ENCODE measurements around the gene KLHL25. TPM values are rescaled to one million over a fixed set of nuclear protein-coding genes. Genes with fewer than 3 reads are reported as not detected.
"Not testable (repeated sequence)": the region's sequence is repeated elsewhere in the genome, so short reads cannot be mapped to it uniquely, and the experiment has no call there.

The KLHL25 gene
- total RNA-seq, 1 donor from 2014 or later = 12.3 TPM

DNA sequence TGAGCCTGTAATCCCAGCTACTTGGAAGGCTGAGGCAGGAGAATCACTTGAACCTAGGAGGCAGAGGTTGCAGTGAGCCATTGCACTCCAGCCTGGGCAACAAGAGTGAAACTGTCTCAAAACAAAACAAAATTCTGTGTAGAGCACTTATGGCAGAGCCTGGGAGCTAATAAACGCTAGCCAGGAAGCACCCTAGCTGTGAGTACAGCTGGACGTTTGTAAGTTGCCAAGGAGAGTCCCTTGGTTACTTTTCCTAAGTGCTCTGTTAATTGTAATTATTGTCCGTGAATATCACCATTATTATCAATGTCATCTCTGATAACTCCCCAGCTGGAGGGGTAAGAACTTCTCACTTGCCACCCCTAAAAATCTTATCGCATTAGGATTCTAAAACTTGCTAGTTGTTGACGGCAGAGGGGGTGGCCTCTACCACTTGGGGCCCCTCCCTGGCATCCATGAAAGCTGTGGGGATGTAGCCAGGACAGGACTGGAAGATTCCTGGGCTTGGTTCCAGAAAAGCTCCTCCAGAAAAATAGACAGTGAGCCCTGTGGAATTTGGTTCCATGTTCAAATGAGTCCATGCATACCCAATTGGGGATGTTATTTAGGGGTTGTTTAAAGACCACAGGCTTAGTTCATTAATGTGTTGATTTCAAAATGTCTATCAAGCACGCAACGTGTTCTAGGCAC lies 9.9 kb upstream of the KLHL25 start:
- no peak for DNase-seq (ENCODE audit: low spot score)

DNA sequence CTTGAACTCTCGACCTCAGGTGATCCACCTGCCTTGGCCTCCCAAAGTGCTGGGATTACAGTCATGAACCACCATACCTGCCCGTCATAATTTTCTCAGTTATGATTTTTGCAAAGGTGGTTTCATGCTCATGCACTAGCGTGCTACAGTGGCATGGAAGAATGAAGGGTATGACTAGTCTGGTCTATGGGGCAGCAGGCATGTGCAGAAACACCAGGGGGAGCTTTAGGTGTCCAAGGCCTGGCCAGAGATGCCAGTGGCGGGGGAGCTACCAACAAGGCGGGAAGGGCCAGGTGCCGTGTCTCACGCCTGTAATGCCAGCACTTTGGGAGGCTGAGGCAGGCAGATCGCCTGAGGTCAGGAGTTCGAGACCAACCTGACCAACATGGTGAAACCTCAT lies 7.9 kb upstream of the KLHL25 start:
- not testable (repeated sequence) for DNase-seq (ENCODE audit: low spot score)

DNA sequence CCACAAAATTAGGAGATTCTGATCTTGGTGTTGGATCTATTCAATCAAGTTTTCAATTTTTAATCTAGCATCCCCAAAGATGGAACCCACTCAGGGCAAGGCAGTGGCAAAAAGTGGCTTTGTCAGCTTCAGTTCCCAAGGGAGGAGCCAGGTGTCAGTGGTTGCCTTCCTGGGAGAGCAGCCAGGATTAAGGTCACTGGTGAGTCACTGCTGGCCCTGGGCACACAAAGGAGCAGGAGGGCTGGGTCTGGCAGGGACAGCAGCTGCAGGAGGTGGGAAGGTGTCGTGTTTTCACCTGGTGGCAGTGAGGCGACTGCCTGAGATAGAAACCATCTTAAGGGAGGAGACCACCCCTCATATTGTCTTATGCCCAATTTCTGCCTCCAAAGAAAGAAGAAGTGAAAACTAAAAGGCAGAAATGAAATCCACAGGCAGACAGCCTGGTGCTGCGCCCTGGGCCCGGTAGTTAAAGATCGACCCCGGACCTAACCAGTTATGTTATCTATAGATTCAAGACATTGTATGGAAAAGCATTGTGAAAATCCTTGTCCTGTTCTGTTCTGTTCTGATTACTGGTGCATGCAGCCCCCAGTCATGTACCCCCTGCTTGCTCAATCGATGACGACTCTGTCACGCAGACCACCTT lies 5.9 kb upstream of the KLHL25 start:
- DNase-seq (ENCODE audit: low spot score) = peak; percentile 66

DNA sequence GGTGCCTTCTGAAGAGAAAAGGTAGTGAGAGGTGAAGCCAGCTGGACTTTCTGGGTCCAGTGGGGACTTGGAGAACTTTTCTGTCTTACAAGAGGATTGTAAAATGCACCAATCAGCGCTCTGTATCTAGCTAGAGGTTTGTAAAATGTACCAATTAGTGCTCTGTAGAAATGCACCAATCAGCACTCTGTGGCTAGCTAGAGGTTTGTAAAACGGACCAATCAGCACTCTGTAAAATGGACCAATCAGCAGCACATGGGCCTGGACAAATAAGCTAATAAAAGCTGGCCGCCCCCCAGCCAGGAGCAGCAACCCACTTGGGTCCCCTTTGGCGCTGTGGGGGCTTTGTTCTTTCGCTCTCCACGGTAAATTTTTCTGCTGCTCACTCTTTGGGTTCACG lies 1.6 kb upstream of the KLHL25 start:
- DNase-seq (ENCODE audit: low spot score) = not testable (repeated sequence)

DNA sequence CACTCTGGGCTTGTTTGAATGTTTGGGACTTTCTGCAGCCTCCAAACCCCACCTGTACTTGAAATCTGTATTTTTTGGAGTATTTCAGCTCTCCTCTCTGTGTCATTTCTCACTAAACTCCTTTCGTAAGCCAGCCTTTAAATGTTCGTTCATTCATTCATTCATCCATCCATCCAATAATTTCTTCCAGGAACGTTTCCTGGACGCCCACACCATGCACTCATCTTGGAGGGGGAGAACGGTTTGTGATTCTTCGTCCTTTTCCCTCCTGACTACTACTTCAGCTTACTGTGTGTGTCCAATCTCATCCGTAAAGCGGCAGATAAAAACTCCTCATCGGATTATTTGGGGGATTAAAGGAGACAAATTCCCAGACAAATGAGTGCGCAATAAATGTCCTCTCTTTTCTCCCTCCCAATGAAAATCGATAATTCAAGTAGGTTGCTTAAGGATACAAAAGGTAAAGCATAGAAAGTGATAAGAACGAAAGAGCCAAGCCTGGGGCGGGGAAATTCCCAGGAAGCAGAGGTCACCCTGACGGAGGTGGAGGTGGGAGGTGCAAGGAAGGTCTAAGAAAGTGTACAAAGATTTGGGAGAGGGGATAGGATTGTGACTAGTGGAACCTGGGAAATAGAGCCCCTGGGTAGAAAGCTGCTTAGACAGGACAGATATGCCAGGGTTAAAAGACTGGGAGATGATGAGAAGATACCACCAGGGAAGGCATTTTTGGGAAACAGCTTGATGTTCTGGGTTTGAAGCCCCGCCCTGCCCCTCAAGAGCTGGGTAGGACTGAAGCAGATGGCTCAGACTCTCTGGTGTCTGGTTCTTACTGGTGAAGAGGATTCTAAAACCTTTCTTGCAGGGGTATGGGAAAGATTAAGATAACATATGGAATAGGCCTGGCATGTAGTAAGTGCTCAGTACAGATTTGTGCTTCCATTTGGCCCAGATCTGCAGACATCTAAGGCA lies 896 bp upstream of the KLHL25 start:
- no peak for DNase-seq (ENCODE audit: low spot score)

DNA sequence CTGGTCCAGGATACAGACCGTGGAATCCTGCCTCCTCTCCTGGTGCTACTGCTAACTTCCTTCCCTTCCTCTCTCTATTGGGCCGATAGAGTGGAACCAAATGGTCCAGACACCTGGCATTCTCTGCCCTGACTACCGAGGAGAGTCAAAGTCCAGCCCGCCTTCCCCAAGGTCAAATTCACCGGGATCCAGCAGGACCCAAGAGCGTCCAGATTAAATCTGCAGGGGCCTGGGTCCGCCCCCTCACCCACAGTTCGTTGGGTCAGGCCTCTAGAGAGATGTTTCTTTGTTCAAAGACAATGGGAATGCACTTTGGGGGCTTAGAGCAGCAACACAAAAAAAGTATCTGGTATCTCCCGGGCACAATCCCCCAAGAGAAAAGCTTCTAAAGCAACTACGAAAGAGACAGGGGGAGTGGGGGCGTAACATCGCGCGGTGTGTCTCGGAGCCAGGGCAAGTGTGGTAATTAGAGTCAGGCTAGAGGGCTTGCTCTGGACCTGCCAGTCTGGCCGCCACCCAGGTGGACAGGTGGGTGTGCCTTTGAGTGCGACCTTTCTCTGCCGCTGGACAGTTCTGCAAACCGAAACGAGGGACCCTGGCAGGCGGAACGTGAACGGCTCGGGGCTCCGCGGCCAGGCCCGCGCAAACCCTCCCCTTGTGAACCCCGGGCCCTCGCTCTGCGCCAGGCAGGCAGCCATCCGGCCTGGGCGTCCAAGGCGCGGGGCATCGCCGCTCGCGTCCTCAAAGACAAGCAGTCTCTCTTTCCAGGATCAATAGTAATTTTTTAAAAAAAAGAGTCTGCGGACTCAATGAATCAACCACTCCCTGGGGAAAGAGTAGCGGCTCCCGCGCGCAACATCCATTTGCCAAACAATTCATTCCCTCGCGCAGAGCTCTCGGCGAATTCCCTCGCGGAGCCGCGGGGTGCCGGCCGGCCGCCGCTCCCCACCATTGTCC lies 806 bp downstream of the KLHL25 start:
- DNase-seq (ENCODE audit: low spot score) = peak; percentile 54

DNA sequence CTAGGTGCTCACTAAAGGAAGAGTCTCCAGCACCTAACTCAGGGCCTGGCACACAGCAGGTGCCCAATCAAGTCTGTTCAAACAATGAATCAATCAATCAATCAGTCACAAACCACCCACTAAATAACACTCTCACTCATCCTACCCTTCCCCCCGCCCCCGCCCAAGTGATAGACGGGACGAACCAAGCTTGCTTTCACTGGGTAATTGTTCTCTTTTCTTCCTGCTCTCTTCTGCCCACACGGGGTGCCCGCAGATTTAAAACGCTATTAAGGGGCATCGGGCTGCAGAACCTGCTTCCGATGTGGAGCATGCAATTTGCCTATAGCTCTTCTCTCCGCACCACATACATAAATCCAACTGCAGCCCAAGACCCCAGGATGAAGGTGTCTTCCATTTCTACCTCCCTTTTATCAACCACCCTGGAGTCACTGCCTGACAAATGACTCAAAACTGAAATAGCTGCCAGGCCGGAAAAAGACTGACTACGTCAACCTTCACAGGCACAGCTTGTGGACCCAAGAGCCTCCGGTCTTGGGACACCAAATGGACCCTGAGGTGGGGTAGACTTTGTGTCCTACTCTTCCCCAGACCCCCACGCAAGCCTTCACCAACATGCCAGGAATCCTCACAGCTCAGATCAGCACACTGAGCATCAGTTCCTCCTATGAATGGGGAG lies 1.7 kb downstream of the KLHL25 start:
- DNase-seq (ENCODE audit: low spot score) = no peak

DNA sequence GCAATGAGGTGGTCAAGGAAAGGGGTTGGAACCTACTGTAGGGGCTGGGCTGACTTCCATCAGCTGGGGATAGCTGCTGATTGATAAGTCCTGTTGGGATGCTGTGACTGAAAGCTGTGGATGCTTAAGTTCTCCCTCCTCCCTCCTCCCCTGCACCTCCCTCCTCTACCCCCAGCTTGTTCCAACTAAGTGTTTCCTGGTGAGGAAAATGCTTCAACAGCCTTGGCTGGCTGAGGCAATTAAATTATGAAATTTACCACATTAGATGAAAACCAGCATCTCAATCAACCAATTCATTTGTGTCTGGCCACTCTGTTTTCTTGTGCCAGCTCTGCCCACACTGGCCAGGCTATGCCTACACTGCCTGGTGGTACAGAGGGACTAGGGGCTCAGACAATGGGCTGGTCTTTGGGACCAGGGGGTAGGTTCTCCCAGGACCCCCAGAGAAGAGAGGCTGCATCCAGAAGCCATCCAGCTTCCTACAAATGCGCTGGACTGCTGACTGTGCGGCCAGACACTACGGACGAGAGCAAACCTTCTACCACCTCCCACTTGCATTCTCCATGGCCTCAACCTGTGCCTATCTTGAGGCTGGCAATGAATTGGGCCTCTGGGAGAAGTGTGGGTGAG lies 2.5 kb downstream of the KLHL25 start:
- DNase-seq (ENCODE audit: low spot score) = no peak

DNA sequence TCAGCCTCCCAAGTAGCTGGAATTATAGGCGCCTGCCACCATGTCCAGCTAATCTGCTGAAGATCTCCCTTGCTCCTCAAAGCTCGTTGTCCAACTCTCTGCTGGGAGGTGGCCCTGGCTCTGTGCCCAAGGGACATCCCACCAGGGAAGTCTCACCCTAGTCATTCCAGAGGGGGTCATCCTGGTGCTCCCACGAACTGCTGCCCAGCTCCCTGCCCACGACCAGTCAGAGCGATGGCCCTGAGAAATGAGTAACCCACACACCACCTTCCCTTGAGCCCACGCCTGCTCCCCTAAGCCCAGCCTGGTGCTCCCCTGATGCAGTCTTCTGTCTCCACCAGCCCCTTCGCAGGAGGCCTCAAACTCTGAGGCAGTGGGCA lies 5.2 kb downstream of the KLHL25 start:
- DNase-seq (ENCODE audit: low spot score) = no peak

DNA sequence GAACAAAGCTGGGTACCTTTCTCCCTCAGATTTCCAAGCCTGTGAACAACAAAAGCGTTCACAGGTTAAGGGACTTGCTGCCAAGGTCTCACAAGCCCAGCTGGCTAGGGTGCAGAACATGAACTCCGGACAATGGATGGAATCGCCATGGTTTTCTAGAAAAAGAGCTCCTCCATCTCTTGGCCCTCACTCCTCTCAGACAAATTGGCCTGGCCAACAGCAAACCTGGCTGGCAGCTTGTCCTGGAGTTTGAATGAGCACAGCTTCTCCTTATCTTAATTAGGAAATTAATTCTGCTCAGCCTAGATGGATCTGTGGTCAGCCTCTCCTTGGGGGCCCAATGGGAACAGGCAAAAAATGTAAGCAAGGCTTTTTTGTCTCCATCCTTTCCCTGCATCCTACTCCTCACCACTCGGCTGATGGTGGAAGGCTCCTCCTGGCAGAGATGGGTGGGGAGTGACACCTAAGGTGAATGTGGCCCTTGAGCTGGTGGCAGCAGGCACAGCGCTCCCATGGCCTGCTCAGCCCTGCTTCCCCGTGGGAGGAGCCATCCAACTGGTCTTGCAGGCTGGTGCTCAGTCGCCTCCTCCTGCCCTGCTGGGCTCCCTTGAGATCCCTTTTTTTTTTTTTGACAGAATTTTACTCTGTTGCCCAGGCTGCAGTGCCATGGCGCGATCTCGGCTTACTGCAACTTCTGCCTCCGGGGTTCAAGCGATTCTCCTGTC lies 5.8 kb downstream of the KLHL25 start:
- DNase-seq (ENCODE audit: low spot score) = peak; percentile 75

DNA sequence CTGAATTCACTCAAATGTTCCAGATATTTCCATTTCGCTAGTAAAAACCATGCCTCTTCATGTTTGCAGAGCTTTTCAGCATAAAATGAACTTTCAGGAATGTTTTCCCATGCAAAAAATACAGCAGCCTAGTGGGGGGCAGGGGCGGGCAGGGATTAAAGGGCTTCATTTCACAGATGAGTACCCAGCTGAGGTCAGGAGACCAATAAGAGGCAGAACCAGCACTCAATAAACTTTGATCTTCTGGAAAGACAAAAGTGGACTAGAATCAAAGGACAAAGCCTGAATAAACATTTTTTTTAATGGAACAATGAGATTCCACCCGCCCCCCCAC lies 8.0 kb downstream of the KLHL25 start:
- no peak for DNase-seq (ENCODE audit: low spot score)

DNA sequence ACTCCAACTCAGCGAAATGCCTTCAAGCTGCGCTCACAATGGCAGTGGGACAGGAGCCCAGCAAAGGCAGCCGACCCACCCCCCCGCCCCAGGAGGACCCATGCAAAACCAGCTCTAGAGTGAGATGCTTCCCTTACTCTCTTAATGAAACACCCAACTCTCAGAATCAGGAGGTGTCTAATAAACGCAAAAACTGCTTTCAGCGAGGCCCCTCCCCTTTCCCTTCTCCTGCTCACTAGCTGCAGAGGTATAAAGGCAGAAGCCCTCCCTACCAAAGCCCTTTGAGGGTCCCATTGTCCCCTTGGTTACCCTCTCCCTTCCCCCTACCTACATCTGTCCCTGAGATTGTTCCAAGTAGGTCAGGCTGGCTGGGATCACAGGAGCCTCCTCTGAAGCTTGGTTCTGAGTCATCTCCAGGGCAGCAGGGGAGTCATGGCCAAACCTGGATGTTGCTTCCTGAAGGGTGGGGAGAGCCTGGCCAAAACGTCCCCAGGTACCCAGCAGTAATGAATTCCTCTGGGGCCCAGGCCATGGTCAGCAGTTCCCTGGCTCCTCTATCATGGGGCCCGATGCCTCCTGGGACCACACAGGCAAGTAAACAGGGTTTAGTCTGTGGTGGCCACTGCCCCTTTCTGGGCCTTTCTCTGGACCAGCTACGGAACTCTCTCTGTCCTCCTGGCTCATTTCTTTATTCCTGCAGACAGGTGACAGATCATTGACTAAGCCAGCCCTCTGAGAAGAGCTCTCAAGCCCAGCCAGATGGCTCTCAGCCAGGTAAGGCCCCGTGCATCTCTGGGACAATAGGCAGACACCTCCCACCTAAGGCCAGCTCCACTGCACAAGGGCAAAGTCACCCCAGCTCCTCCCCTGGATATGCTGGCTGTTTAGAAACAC lies 8.6 kb downstream of the KLHL25 start:
- DNase-seq (ENCODE audit: low spot score) = no peak

DNA sequence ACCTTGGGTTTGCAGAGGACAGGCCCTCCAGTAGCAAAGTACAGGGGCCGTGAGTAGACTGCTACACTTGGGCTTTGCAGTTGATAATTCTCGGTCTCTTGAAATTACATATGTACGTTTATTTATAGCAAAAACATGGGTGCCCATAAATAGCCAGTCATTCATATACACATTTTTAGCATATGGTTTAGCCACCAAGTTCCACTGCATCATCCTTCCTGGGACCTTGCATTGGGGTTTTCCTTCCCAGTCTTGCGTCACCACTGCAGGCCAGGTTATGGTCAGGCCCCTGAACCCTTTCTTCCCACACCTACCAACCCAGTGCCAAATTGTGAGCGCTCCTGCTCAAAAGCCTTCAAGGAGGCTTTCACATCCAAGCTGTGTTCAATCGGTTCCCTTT lies 12.7 kb downstream of the KLHL25 start:
- DNase-seq (ENCODE audit: low spot score) = no peak

DNA sequence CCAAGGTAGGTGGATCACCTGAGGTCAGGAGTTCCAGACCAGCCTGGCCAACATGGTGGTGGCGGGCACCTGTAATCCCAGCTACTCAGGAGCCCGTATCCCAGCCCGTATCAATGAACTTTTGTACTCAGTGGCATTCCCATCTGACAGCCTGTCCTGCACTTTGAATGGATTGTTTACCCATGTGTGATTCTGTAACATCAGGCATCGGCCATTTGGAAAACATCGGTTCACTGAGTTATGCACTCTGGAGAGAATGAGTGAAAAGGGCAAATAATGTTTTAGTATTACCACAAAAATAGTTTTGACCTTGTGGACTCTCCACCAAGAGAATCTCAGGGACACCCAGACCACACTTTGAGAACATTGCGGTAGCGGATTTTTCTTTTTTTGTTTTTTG lies 13.6 kb downstream of the KLHL25 start:
- no peak for DNase-seq (ENCODE audit: low spot score)

DNA sequence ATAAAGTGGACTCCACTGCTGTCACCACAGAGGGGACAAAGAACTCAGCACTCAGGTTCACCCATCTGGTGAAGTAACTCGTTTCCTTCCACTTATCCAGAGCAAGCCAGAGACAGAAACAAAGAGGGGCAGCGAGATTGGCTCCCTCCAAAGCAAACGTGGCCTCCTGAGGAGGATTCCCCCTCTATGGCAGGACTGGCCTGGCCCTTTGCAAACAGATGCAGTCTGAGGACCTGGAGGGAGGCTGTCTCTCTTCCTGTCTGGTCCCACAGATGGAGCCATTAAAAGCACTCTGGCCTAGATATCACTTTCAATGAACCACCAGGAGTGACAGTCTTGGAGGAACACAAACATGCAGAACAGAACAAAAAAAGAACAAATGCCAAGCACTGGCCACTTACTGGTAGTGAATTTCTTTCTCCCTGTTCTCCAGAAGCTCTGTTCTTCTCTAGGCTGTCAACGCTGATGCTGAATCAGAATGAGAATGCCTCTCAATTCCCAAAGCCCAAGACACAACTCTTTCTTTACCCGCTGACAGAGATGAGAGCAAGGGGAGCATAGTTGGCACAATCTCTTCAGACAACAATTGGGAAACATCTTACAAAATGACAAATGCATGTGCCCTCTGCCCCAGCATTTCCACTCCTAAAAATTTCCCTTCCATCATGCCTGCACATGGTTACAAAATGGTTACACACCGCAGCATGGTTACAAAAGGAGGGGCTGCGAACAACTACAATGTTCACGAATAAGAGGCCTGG lies 14.3 kb downstream of the KLHL25 start:
- no peak for DNase-seq (ENCODE audit: low spot score)

DNA sequence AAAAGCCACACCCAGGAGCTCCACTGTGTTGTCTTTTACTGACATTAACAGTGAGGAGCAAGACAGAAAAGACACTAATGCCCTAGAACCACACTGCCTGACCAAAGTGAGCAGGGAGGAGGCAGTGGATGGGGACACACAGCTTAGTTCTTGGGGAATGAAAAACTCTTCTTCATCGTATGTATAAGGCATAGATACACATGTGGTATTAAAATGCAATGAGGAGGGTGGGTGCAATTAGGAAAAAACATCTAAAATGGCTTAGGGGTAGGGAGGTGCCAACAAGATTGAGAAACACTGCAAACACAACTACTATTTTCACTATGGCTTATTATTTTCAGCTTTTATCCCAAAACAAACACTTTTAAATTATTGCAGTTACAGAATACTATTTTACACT lies 15.5 kb downstream of the KLHL25 start:
- DNase-seq (ENCODE audit: low spot score) = no peak

DNA sequence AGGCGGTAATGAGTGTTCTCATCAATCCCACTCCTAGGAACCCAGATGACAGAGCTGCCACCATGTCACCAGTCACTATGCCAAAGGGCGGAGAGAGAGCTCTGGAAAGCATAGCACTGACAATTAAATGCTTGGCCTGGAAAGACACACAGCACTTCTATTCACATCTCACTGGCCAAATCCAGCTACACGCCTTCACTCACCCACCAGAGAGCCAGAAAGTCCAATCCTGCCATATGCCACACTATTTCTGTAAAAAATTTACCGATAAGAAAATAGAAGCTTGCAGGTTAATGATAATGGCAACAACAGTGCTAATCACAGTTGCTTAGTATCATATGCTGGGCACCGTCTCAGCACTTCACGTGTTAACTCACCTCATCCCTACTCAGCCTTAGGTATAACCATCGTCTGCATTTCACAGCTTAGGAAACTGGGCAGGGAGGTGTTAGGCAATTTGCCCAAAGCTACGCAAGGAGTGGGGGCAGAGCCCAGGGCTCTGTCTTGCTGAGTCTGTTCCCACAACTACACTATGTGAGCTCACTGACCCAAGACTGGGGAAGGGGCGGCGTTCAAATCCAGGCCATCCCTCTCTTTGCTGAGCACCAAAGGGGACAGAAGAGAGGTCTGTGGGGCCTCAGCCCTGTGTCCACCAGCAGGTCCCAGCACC lies 16.5 kb downstream of the KLHL25 start:
- DNase-seq (ENCODE audit: low spot score) = no peak
